ENCODE results near the gene DYNC1I2.

DNA sequence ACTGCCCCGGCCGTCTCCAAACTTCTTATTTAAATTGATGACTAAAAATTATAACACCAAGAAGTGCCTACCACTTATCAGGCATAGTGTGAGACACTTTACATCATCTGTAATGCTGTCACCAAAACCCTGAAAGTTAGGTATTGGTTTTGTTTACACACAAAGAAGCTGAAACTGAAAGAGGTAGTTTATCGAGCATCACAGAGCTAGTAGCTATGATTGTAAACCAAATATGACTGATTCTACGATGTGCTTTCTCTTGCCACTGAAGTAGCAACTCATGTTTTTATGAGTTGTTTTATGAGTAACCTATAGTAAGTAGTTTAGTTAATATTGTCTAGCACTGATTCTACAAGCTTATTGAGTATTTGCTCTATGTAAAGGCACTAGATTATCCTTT is 31.5 kb downstream of the DYNC1I2 start:
- TF ChIP-seq, protein P1, sequence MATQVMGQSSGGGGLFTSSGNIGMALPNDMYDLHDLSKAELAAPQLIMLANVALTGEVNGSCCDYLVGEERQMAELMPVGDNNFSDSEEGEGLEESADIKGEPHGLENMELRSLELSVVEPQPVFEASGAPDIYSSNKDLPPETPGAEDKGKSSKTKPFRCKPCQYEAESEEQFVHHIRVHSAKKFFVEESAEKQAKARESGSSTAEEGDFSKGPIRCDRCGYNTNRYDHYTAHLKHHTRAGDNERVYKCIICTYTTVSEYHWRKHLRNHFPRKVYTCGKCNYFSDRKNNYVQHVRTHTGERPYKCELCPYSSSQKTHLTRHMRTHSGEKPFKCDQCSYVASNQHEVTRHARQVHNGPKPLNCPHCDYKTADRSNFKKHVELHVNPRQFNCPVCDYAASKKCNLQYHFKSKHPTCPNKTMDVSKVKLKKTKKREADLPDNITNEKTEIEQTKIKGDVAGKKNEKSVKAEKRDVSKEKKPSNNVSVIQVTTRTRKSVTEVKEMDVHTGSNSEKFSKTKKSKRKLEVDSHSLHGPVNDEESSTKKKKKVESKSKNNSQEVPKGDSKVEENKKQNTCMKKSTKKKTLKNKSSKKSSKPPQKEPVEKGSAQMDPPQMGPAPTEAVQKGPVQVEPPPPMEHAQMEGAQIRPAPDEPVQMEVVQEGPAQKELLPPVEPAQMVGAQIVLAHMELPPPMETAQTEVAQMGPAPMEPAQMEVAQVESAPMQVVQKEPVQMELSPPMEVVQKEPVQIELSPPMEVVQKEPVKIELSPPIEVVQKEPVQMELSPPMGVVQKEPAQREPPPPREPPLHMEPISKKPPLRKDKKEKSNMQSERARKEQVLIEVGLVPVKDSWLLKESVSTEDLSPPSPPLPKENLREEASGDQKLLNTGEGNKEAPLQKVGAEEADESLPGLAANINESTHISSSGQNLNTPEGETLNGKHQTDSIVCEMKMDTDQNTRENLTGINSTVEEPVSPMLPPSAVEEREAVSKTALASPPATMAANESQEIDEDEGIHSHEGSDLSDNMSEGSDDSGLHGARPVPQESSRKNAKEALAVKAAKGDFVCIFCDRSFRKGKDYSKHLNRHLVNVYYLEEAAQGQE (IDR thresholded peaks at IDR 0.05; ENCODE audit: unreplicated experiment): no peak
- no peak for TF ChIP-seq EZH2phosphoT487 (IDR thresholded peaks at IDR 0.05; ENCODE audit: unreplicated experiment)
- TF ChIP-seq EZH2 (IDR thresholded peaks at IDR 0.05; ENCODE audit: low read depth, unreplicated experiment): no peak
- TF ChIP-seq CTCF (conservative IDR thresholded peaks at IDR 0.05; ENCODE audit: low read depth in 2 of 2): no peak
- TF ChIP-seq STAT1 (IDR thresholded peaks at IDR 0.05; ENCODE audit: unreplicated experiment): no peak
- no peak for TF ChIP-seq POLR2AphosphoS5 (IDR thresholded peaks at IDR 0.05; ENCODE audit: low read depth)

Data from GM23338 (cell line).